Neural cell (in vitro differentiated cells): Measurements from ENCODE around the gene PGF. TPM values are rescaled to one million over a fixed set of nuclear protein-coding genes. Genes with fewer than 3 reads are reported as not detected.

Experiments used
- H2AFZ ChIP-seq: fragments of 200-600, 300-800 bp; sonication (generic), shearing (Covaris generic); 2 replicates; pipeline ENCODE4 v1.6.0; 2014; ENCODE audit warnings: low read depth, mild to moderate bottlenecking, antibody characterized with exemption, low read length, moderate library complexity
- H3F3A ChIP-seq: fragments of 200-600 bp; shearing (Covaris generic); 2 replicates; pipeline ENCODE4 v1.6.1; 2016; ENCODE audit warnings: mild to moderate bottlenecking, moderate library complexity, mixed read lengths, antibody characterized with exemption, low read length; ENCODE audit not compliant: insufficient read depth, poor library complexity, severe bottlenecking
- H3K27ac ChIP-seq: fragments of 200-600, 300-800 bp; sonication (generic), shearing (Covaris generic); 2 replicates; pipeline ENCODE4 v1.5.1; 2014; ENCODE audit warnings: mild to moderate bottlenecking, low read length, moderate library complexity
- H3K27me3 ChIP-seq: fragments of 300-800, 200-600 bp; sonication (generic), shearing (Covaris generic); 2 replicates; pipeline ENCODE4 v1.6.0; 2014; ENCODE audit warnings: mild to moderate bottlenecking, low read depth, low read length, moderate library complexity; ENCODE audit not compliant: insufficient read depth
- H3K36me3 ChIP-seq: fragments of 300-800, 200-600 bp; sonication (generic), shearing (Covaris generic); 2 replicates; pipeline ENCODE4 v1.5.1; 2014; ENCODE audit warnings: mild to moderate bottlenecking, antibody characterized with exemption, low read length, moderate library complexity; ENCODE audit not compliant: insufficient read depth
- H3K4me2 ChIP-seq: fragments of 300-800, 200-600 bp; sonication (generic), shearing (Covaris generic); 2 replicates; pipeline ENCODE4 v1.6.0; 2014; ENCODE audit warnings: mild to moderate bottlenecking, low read length
- H3K4me3 ChIP-seq: fragments of 300-800, 200-600 bp; sonication (generic), shearing (Covaris generic); 2 replicates; pipeline ENCODE4 v1.5.1; 2014; ENCODE audit warnings: mild to moderate bottlenecking, low read length, moderate library complexity
- H3K79me2 ChIP-seq: fragments of 200-600 bp; shearing (Covaris generic); replicated peaks from 2 replicates; pipeline ENCODE4 v1.6.0; 2014; ENCODE audit warnings: mild to moderate bottlenecking, low read length, moderate library complexity; ENCODE audit not compliant: insufficient read depth
- H3K9ac ChIP-seq: fragments of 300-800, 200-600 bp; sonication (generic), shearing (Covaris generic); 2 replicates; pipeline ENCODE4 v1.6.1; 2016; ENCODE audit warnings: mild to moderate bottlenecking, low read length, mixed read lengths
- H3K9me2 ChIP-seq: fragments of 200-600 bp; shearing (Covaris generic); 2 replicates; pipeline ENCODE4 v1.6.1; 2016; ENCODE audit warnings: mild to moderate bottlenecking, low read length, mixed read lengths; ENCODE audit not compliant: insufficient read depth
- H3K9me3 ChIP-seq: fragments of 200-600, 300-800 bp; sonication (generic), shearing (Covaris generic); 2 replicates; pipeline ENCODE4 v1.6.1; 2016; ENCODE audit warnings: mild to moderate bottlenecking, mixed run types, low read length, moderate library complexity, mixed read lengths
- H4K20me1 ChIP-seq: fragments of 200-600 bp; shearing (Covaris generic); 2 replicates; pipeline ENCODE4 v1.6.1; 2016; ENCODE audit warnings: mild to moderate bottlenecking, mixed run types; ENCODE audit not compliant: insufficient read depth
- CTCF ChIP-seq: fragments of 450-650 bp; IDR thresholded peaks from 2 replicates; pipeline ENCODE4 v1.5.1; 2014; ENCODE audit warnings: antibody characterized with exemption, mild to moderate bottlenecking, moderate library complexity; ENCODE audit not compliant: poor library complexity, severe bottlenecking
- EP300 ChIP-seq: fragments of 450-650 bp; conservative IDR thresholded peaks from 2 replicates; pipeline ENCODE4 v1.6.1; 2014; ENCODE audit warnings: antibody characterized with exemption, mild to moderate bottlenecking, moderate library complexity; ENCODE audit not compliant: poor library complexity, severe bottlenecking
- EZH2 ChIP-seq: fragments of 200-600, 300-800 bp; shearing (Covaris generic), sonication (generic); IDR thresholded peaks from 2 replicates; pipeline ENCODE4 v1.6.1; 2014; ENCODE audit warnings: antibody characterized with exemption, low read length, borderline replicate concordance, mild to moderate bottlenecking; ENCODE audit not compliant: insufficient read depth, poor library complexity, severe bottlenecking
- MXI1 ChIP-seq: fragments of 450-650 bp; conservative IDR thresholded peaks from 2 replicates; pipeline ENCODE4 v1.6.1; 2014; ENCODE audit warnings: antibody characterized with exemption, mild to moderate bottlenecking; ENCODE audit not compliant: poor library complexity, severe bottlenecking
- RAD21 ChIP-seq: fragments of 450-650 bp; conservative IDR thresholded peaks from 2 replicates; pipeline ENCODE4 v1.6.1; 2014; ENCODE audit warnings: antibody characterized with exemption, mild to moderate bottlenecking, moderate library complexity
- REST ChIP-seq: IDR thresholded peaks from 2 replicates; pipeline ENCODE4 v1.6.1; 2012; ENCODE audit warnings: borderline replicate concordance
- polyA plus RNA-seq: library from polyadenylated mRNA; depleted of rRNA; stranded (reverse); fragments of >200 nt; gene quantifications from 2 replicates; pipeline ENCODE4 v1.2.3, GENCODE V29; 2014

Gene PGF
- polyA plus RNA-seq, 1 donor from 2014 or later: not detected

GRCh38 chr14:74950795-74951442, 4.5 kb downstream of the PGF start:
- H3K36me3 ChIP-seq: no peaks in the 10 kb centered on the region
- H2AFZ ChIP-seq: no peak overlapping the region
- no peaks in the 10 kb centered on the region for H3F3A ChIP-seq
- no peak overlapping the region for H3K4me2 ChIP-seq
- H3K27me3 ChIP-seq: peaks cover 11% of the 10 kb centered on the region
- no peaks in the 10 kb centered on the region for H3K9me3 ChIP-seq
- H4K20me1 ChIP-seq: no peaks in the 10 kb centered on the region
- TF ChIP-seq RAD21 (no peak), REST (no peak), CTCF (no peak)
- H3K27ac ChIP-seq: no peak overlapping the region
- no peaks in the 10 kb centered on the region for H3K79me2 ChIP-seq
- no peak overlapping the region for H3K4me3 ChIP-seq
- H3K9me2 ChIP-seq: no peaks in the 10 kb centered on the region
- no peak overlapping the region for H3K9ac ChIP-seq

GRCh38 chr14:74949859-74950573, 5.4 kb downstream of the PGF start:
- Histone ChIP-seq H2AFZ (no peak overlapping the region), H3K27ac (no peak overlapping the region), H4K20me1 (no peaks in the 10 kb centered on the region), H3F3A (no peaks in the 10 kb centered on the region), H3K79me2 (no peaks in the 10 kb centered on the region), H3K9ac (no peak overlapping the region), H3K27me3 (peaks cover 4% of the 10 kb centered on the region), H3K9me2 (no peaks in the 10 kb centered on the region), H3K36me3 (no peaks in the 10 kb centered on the region), H3K9me3 (no peaks in the 10 kb centered on the region), H3K4me3 (no peak overlapping the region), H3K4me2 (no peak overlapping the region)
- TF ChIP-seq RAD21 (no peak), EP300 (no peak), EZH2 (no peak), MXI1 (no peak), REST (no peak)
